Prostate gland (tissue), 2 donors: ENCODE results near the gene PAPSS1. TPM values are rescaled to one million over a fixed set of nuclear protein-coding genes. Genes with fewer than 3 reads are reported as not detected.
"Not testable (repeated sequence)": the region's sequence is repeated elsewhere in the genome, so short reads cannot be mapped to it uniquely, and the experiment has no call there.

Experiments used
- DNase-seq: peaks from one replicate; pipeline ENCODE4 v3.0.0-alpha.2; 2019; ENCODE audit warnings: low spot score
- H3K27ac ChIP-seq, 2 donors: fragments of 200-600 bp; sonication (generic); 2 replicates each; pipeline ENCODE4 v1.5.1; 2017 to 2019
- H3K27me3 ChIP-seq: fragments of 200-600 bp; sonication (generic); replicated peaks from 2 replicates; pipeline ENCODE4 v1.5.1; 2019; ENCODE audit not compliant: insufficient read depth
- H3K36me3 ChIP-seq, 2 donors: fragments of 200-600 bp; sonication (generic); 1 replicate in 1 of 2; 2 replicates in 1 of 2; pipeline versions ENCODE4 v1.5.1 to v1.8.1; 2017 to 2019
- H3K4me1 ChIP-seq: fragments of 200-600 bp; sonication (generic); replicated peaks from 2 replicates; pipeline ENCODE4 v1.5.1; 2019
- H3K4me3 ChIP-seq, 2 donors: fragments of 200-600 bp; sonication (generic); 2 replicates each; pipeline ENCODE4 v1.5.1; 2017 to 2019
- H3K9me3 ChIP-seq: fragments of 200-600 bp; sonication (generic); 2 replicates; pipeline ENCODE4 v1.5.1; 2017
- POLR2A ChIP-seq: fragments of 450-650 bp; IDR thresholded peaks from one replicate; pipeline ENCODE4 v1.6.1; 2016; ENCODE audit warnings: antibody characterized with exemption, mild to moderate bottlenecking
- POLR2AphosphoS5 ChIP-seq: sonication (generic); formaldehyde crosslinking; IDR thresholded peaks from one replicate; pipeline ENCODE4 v1.6.1; 2017; ENCODE audit warnings: antibody characterized with exemption
- WGBS: methylation state at CpG from one replicate; pipeline ENCODE4 v1.1.5; 2018; 5-methylcytosine and 5-hydroxymethylcytosine counted together
- intact Hi-C: fragments of 100-400 bp; cut with DNase I; formaldehyde crosslinking; loops from one replicate; pipeline ENCODE4 v1.14.2; 2022
- total RNA-seq, 2 donors: library from RNA; depleted of rRNA; stranded (reverse); fragments of >200 nt; gene quantifications; one replicate each; pipeline ENCODE4 v1.1.0, GENCODE V29; 2016
- TF ChIP-seq, protein P1 (sequence below), 4 experiments: fragments of 200-600 bp in 2 of 4; fragments of 450-650 bp in 2 of 4; sonication (generic) in 2 of 4; IDR thresholded peaks; 1 replicate in 3 of 4; 2 replicates in 1 of 4; pipeline ENCODE4 v1.5.1; 2016 to 2019; ENCODE audit warnings: antibody characterized with exemption in 4 of 4, mild to moderate bottlenecking in 2 of 4, moderate library complexity in 2 of 4

Gene PAPSS1
- total RNA-seq, 2 donors from 2014 or later, result 38.3 to 74.6 TPM

DNA sequence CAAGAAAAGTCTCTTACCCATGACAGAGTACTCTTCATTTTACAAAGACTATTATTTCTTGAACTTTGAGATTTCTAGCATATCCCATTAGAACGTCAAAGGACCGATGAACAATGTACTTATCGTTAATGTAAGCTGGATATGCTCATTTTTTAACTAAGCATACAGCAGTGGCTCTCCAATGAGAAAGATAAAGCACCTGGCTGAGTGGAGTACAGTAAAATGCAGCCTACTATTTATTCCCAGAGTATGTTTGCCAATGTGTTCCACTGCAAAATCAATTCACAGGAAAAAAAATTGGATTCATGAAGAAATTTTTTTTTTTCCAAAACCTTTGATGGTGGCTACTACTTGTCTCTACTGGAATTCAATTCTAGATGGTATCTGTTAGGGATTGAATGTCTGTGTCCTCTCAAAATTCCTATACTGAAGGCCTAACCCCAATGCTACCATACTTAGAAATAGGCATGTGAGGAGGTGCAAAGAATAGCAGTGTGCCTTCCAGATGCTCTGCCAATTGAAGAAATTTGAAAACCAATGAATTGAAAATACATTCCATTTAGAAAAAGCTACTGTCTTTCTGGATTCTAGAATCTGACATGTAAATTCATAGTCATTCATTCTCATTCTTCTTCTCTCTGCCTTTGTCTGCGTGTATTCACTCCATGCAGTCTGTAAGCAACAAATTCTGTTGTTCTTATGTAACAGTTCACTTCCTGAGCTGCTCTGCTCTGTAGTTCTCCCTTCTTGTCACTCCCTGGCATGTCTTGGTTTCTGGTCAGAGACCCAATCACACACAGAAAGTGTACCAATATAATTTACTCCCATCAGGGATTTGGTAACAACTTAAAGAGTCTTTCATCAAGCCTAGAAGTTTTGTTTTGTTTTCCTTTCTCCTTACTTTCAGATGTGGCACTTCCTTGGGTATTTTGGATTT lies 61.4 kb downstream of the PAPSS1 start:
- WGBS, result 77% methylated on average over 4 of the region's 4 CpGs
- H3K36me3 ChIP-seq, result peaks cover 0 to 3% of the 10 kb centered on the region in 2 donors
- no peak overlapping the region for H3K4me3 ChIP-seq
- no peak for DNase-seq
- no peaks in the 10 kb centered on the region for H3K9me3 ChIP-seq
- no peak overlapping the region for H3K27ac ChIP-seq
- H3K4me1 ChIP-seq, result no peaks in the 10 kb centered on the region
- H3K27me3 ChIP-seq, result no peaks in the 10 kb centered on the region
- intact Hi-C loops, result no loop called here
- TF ChIP-seq POLR2AphosphoS5, result no peak
- TF ChIP-seq, protein P1, sequence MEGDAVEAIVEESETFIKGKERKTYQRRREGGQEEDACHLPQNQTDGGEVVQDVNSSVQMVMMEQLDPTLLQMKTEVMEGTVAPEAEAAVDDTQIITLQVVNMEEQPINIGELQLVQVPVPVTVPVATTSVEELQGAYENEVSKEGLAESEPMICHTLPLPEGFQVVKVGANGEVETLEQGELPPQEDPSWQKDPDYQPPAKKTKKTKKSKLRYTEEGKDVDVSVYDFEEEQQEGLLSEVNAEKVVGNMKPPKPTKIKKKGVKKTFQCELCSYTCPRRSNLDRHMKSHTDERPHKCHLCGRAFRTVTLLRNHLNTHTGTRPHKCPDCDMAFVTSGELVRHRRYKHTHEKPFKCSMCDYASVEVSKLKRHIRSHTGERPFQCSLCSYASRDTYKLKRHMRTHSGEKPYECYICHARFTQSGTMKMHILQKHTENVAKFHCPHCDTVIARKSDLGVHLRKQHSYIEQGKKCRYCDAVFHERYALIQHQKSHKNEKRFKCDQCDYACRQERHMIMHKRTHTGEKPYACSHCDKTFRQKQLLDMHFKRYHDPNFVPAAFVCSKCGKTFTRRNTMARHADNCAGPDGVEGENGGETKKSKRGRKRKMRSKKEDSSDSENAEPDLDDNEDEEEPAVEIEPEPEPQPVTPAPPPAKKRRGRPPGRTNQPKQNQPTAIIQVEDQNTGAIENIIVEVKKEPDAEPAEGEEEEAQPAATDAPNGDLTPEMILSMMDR (IDR thresholded peaks at IDR 0.05), result no peak
- TF ChIP-seq POLR2A, result no peak

DNA sequence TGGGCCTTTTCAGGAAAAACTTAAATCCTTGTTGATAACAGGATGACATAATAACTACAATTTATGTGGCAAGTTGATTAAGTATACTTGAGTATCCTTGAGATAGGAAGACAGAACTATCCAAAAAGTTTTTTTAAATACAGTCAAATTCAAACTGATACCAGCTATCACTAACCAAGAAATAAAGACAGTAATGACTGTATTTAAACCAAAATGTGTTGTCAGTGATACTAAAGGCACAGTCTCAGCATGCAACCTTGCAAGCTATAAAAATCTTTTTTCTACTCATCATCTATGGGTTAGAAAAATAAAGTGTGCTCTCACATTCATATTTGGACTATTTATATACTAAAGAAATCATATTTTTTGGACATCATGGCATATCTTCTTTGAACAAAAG lies 64.7 kb downstream of the PAPSS1 start:
- Histone ChIP-seq H3K4me1 (no peaks in the 10 kb centered on the region), H3K9me3 (no peaks in the 10 kb centered on the region), H3K4me3 (no peak overlapping the region), H3K27ac (no peak overlapping the region), H3K27me3 (no peaks in the 10 kb centered on the region), H3K36me3 (peaks cover 0 to 3% of the 10 kb centered on the region in 2 donors)
- intact Hi-C loops, result no loop called here
- TF ChIP-seq POLR2A (no peak), POLR2AphosphoS5 (no peak)
- TF ChIP-seq, protein P1 (IDR thresholded peaks at IDR 0.05), result no peak
- no peak for DNase-seq

DNA sequence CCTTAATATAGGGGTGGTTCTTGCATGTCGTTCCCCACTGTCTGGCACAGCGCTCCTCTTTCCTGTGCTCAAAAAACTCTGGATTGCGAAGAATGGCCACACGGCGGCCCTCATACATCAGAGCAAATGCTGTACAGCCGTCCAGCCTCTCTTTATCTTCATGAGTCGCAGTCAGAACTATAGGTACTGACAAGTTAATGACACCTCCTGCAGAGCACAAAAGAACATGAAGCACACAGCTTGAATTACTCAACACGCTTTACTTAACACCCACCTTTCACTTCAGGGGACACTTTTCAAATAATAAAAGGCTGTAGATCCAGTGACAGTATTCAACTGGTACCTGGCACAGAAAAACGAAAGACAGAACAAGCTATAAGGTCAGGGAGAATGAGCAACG lies 65.3 kb downstream of the PAPSS1 start:
- H3K4me1 ChIP-seq, result no peaks in the 10 kb centered on the region
- intact Hi-C loops, result no loop called here
- 55% methylated on average over 10 of the region's 10 CpGs for WGBS
- TF ChIP-seq, protein P1 (IDR thresholded peaks at IDR 0.05), result no peak
- no peak for TF ChIP-seq POLR2AphosphoS5
- TF ChIP-seq POLR2A, result no peak
- no peaks in the 10 kb centered on the region for H3K27me3 ChIP-seq
- H3K27ac ChIP-seq, result no peak overlapping the region
- no peaks in the 10 kb centered on the region for H3K9me3 ChIP-seq
- peaks cover 0 to 3% of the 10 kb centered on the region in 2 donors for H3K36me3 ChIP-seq
- DNase-seq, result no peak
- no peak overlapping the region for H3K4me3 ChIP-seq

DNA sequence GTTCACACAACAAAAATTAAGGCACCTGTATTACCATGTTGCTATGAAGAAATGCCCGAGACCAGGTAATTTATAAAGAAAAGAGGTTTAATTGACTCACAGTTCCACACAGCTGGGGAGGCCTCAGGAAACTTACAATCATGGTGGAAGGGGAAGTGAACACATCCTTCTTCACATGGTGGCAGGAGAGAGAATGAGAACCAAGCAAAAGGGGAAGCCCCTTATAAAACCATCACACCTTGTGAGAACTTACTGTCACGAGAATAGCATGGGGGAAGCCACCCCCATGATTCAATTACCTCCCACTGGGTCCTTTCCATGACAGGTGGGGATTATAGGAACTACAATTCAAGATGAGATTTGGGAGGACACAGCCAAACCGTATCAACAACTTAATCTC lies 68.6 kb downstream of the PAPSS1 start:
- not testable (repeated sequence) for H3K36me3 ChIP-seq

DNA sequence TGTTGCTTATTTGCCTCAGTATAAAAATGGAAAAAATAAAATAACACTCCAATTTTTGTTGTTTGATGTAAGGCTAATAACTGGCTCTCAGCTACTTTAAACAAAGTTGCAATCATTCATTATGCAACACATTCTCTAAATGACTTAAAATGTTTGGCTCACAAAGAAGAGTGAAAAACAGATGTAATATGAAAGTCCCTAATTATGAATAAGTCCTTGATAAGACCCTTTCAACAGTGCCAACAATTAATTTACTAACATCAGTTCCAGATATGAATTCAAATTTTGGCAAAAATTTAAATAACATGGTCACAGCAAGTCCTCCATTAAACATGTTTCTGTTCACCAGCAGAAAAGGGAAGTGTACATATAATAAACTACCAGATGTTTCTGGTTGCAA lies 69.8 kb downstream of the PAPSS1 start:
- no peak for TF ChIP-seq POLR2AphosphoS5
- TF ChIP-seq, protein P1 (IDR thresholded peaks at IDR 0.05), result no peak
- no peak for TF ChIP-seq POLR2A
- intact Hi-C loops, result no loop called here
- peaks cover 0 to 3% of the 10 kb centered on the region in 2 donors for H3K36me3 ChIP-seq

More for the DNA sequence above, 68.6 kb downstream of the PAPSS1 start:
- H3K4me3 ChIP-seq, H3K27ac ChIP-seq, DNase-seq, H3K9me3 ChIP-seq, intact Hi-C loops, H3K27me3 ChIP-seq, H3K4me1 ChIP-seq: not testable (repeated sequence)
- 91% methylated on average over 3 of the region's 3 CpGs for WGBS

More for the DNA sequence above, 69.8 kb downstream of the PAPSS1 start:
- H3K4me1 ChIP-seq, result no peaks in the 10 kb centered on the region
- no peak overlapping the region for H3K4me3 ChIP-seq
- no peak for DNase-seq
- H3K27ac ChIP-seq, result no peak overlapping the region
- H3K9me3 ChIP-seq, result no peaks in the 10 kb centered on the region
- H3K27me3 ChIP-seq, result no peaks in the 10 kb centered on the region
